NK-92 (cell line): ENCODE measurements around the gene FOXO4.

Experiments
- DNase-seq: peaks from one replicate; lab custom pipeline; 2025; ENCODE audit not compliant: unreplicated experiment; lab: John Stamatoyannopoulos, UW

The FOXO4 gene

GRCh38 chrX:71131510-71131909, 35.9 kb downstream of the FOXO4 start:
- no peak for DNase-seq

GRCh38 chrX:71140440-71140839, 44.8 kb downstream of the FOXO4 start:
- no peak for DNase-seq

GRCh38 chrX:71143508-71143907, 47.9 kb downstream of the FOXO4 start:
- no peak for DNase-seq

GRCh38 chrX:71144651-71145050, 49.0 kb downstream of the FOXO4 start, which contains the start of gene NLGN3:
Gene NLGN3, plus strand, starts transcription at chrX:71144841. Its CDS starts 2,909 bp downstream, at chrX:71147750.
- no peak for DNase-seq

DNA sequence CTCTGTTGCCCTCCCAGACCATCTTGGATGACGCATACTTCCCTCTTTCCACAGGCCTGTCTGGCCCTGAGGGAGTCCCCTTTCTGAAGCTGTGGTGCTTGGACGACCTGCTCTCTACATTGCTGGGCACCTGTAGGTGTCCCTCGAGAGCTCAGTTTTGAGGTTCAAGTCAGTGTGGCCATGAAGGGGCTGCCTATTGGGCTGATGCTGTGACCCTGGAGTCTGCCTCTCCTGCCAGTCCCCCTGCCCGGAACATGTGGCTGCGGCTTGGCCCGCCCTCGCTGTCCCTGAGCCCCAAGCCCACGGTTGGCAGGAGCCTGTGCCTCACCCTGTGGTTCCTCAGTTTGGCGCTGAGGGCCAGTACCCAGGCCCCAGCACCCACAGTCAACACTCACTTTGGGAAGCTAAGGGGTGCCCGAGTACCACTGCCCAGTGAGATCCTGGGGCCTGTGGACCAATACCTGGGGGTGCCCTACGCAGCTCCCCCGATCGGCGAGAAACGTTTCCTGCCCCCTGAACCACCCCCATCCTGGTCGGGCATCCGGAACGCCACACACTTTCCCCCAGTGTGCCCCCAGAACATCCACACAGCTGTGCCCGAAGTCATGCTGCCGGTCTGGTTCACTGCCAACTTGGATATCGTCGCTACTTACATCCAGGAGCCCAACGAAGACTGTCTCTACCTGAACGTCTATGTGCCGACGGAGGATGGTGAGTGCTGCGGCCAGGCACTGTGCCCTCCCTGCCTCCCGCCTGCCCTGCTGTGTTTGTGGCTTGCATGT, 52.0 kb downstream of the FOXO4 start:
- no peak for DNase-seq

GRCh38 chrX:71148278-71148663, 52.6 kb downstream of the FOXO4 start:
- no peak for DNase-seq

- DNase-seq, result no peak
These were observed 55.7 kb downstream of the FOXO4 start for GRCh38 chrX:71151366-71151765.
